HG03520 (cell line): ENCODE measurements around the gene TBC1D2B.

Source experiments
- ATAC-seq: cut with Tn5 transposase; IDR thresholded peaks from one replicate; pipeline ENCODE4 v1.9.1; 2021; ENCODE audit warnings: mild to moderate bottlenecking, moderate library complexity; ENCODE audit not compliant: unreplicated experiment

TBC1D2B gene

DNA sequence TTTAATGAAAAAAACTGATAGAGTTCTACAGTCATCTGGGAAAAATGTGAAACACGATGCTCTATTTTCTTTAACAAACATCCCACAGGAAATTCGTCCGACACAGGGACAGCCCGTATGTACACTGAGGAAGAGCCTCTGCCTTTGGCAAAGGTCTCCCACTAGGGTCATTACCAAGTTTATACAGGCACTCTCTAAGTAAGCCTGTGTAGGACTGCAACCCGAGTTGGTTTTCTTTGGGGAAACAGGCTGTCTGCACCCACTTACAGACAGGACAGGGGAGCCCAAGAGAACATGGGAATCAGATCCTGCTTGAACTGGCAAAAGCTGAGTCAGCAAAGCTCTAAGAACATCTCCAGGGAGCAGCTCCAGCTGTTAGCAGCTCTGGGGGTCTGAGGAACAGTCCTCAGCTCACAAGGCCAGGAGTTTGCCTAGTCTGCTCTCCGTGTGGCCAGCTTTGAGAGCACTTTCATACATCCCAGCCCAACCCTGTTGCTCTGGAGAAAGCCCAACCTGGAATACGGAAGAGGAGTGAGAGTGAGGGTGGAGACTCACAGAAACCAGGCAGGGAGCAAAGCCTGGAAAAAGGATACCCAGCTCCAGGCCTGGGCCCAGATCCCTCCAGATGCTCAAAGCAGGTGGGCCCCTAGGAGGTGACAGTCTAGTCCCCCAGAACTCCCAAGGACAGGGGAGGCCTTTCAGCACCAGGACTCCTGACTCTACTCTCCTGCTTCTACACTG lies 1.9 kb downstream of the TBC1D2B start:
- ATAC-seq: no peak

GRCh38 chr15:78073046-78073787 lies 4.3 kb downstream of the TBC1D2B start:
- ATAC-seq: no peak

DNA sequence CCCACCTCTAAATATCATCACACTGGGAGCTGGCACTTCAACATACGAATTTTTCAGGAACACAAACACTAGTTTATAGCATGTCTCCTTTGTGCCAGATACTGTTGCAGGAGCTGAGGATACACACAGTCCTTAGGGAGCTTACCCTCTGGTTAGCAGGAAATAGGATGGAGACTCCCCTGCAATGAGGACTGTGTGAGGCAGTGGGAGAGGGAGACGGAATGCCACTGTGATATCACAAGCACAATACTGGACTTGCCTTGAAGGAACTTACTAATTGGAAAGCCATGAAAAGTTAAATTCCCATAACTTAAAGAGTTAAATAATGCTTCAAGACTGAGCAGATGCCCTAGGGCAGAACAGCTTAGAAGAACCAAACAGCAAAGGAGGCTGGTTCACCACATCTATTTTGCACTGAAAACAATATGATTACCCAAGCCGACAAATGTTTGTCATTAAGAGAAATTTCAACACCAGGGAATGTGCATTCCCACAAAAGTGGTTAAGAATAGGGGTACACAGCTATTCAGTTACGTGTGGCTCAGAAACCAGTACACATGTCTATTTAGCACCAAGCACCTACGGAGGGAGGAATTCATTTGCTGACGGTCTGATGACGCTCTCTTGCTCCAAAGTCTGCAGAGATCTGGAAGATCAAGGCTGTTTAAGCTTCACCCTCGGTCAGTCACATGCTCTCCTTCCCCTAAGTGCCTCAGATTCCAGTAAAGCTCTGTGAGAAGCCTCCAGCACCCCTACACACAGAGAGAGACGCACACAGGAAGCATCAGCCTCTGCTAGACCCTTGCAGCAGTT lies 5.2 kb downstream of the TBC1D2B start:
- no peak for ATAC-seq

- ATAC-seq: no peak
Observed at GRCh38 chr15:78071383-78071782, 6.1 kb downstream of the TBC1D2B start.

DNA sequence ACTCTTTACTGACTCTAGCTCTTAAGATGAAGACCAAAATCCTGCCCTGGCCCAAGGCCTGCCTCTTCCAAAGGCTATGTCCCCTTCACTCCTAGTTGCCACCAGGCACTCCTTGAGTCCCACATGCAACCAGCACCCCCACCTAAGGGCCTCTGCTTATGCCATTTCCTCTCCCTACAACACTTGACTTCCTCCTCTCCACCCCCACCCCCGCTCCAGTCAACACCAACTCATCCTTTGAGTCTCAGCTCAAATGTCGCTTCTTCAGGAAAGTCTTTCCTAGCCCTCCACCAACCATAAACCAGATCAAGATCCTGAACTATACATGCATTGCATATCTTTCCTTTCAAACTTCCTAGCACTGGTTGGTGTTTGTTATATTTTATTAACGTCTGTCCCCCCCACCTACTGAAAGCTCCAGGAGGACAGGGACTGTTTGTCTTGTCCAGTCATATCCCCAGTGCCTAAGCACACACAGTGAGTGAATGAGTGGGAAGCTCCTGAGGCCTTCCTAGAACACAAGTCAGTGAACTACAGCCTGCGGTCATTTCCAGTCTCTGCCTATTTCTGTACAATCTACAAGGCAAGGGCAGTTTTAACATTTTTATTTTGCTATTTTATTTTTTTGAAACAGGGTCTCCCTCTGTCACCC lies 7.3 kb downstream of the TBC1D2B start:
- no peak for ATAC-seq

DNA sequence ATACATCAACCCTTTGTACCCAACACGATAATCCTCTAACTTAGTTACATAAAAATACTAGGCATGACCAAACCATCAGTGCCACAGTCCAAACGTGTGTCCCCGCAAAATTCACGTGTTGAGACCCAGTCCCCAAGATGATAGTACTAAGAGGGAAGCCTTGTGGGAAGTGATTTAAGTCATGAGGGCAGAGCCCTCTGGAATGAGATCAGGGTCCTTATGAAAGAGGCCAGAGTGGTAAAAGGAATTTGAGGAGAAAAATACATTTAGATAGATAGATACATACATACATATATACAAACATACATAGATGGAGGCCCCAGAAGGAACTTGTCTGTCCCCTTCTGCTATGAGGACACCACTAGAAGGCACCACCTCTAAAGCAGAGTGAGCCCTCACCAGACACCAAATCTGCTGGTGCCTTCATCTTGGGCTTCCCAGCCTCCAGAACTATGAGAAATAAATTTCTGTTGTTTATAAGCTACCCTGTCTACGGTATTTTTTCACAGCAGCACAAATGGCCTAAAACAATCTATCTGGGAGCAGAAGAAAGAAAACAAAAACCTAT lies 8.0 kb downstream of the TBC1D2B start:
- no peak for ATAC-seq

GRCh38 chr15:78069052-78069414 lies 8.5 kb downstream of the TBC1D2B start:
- no peak for ATAC-seq

DNA sequence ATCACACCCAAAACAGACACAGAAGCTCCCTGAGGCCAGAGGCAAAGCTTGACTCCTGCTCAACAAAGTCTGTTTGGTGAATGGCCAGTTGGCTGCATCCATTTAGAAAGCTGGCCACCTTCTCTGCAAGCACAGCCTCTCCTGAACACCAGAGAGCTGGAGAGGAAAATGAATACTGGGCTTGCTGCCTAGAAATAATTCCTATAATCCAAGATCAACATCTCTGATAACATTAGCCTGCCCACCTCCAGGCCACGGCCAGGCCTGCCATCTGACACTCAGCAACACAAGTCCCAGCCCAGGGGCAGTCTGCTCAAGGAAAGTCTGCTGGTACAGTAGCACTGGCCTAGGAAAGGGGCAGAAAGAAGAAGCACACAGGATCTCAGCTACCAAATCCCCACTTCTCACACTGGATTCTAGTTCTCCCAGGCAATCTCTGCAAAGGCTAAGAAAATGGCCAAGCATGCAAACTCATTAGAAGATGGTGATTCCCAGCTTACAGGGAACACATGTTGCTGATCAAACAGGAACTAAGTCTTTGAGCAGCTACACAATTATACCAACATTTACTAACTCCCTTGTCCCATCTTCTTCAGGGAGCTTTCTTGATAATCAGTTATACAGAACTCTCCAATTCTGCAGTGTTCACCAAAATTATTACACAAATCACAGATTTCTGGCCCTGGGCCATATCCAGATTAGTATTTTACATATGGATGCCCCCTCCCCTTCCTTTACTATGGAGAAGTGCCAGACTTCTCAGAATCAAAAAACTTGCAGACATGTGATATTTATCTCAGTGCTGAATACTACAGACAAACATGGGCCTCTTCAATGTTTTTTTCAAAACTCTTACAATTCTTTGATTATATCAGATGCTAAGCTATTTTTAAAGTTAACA lies 9.9 kb downstream of the TBC1D2B start:
- ATAC-seq: no peak

- no peak for ATAC-seq
Observed at GRCh38 chr15:78065973-78066946, 11.3 kb downstream of the TBC1D2B start.

DNA sequence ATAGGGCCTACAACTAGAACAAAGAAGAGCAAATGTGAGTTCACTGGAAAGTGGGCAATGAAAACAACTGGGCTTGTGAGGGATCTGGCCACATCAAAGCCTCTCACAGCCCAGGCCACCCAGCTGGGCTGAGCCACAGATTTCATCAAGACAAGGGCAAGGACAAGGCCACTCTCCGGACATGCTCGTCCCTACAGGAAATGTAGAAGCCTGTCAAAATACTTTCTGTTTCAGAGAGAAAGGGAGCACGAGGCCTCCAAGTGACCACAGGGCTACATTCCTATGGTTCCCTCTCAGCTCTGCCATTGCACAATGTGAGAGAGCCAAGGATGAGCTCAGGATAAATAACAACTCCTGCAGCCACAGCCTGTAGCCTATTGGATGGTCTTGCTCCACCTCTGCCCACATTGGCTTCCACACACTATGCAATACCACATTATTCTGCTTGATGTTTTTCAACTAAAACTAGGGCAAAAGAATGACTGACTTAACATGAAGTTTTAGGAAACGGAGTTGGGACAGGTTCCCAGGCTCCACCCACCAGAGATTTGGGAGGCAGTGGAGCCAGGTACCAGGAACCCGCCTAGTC lies 12.1 kb downstream of the TBC1D2B start:
- no peak for ATAC-seq

- ATAC-seq: no peak
Observed at GRCh38 chr15:78064544-78064943, 13.0 kb downstream of the TBC1D2B start.

DNA sequence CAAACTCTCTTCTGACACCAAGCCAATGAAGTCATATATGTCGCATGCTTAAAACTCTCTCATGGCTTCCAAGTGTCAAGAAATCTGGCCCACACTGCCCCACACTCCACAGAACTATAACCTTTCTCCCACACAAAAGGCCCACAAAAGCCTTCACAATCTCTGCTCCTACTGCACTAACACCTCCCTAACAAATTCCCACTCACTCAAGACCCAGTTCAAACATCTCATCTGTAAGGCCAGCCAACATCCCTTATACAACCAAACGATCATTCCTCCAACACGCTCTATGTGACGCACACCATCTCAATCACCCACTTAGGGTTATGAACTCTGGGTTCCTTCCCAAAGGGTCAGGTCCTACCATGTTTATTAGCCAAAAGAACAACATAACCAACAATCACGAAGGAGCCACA lies 13.5 kb downstream of the TBC1D2B start:
- no peak for ATAC-seq

- ATAC-seq: no peak
Observed at GRCh38 chr15:78063217-78063616, 14.3 kb downstream of the TBC1D2B start.

- ATAC-seq: no peak
Observed at GRCh38 chr15:78061963-78062427, 15.5 kb downstream of the TBC1D2B start.

- ATAC-seq: no peak
Observed at GRCh38 chr15:78060232-78060631, 17.3 kb downstream of the TBC1D2B start.

GRCh38 chr15:78059110-78059839 lies 18.2 kb downstream of the TBC1D2B start:
- no peak for ATAC-seq

- ATAC-seq: no peak
Observed at GRCh38 chr15:78058401-78058935, 19.0 kb downstream of the TBC1D2B start.
